ENCODE results near the gene FBRS. TPM values are rescaled to one million over a fixed set of nuclear protein-coding genes. Genes with fewer than 3 reads are reported as not detected.

The FBRS gene
- total and polyA plus RNA-seq, 2 of the 8 experiments (the other 6 are each of a cell fraction or from before 2014, with no cell fraction given) = 2.4 to 13.9 TPM

DNA sequence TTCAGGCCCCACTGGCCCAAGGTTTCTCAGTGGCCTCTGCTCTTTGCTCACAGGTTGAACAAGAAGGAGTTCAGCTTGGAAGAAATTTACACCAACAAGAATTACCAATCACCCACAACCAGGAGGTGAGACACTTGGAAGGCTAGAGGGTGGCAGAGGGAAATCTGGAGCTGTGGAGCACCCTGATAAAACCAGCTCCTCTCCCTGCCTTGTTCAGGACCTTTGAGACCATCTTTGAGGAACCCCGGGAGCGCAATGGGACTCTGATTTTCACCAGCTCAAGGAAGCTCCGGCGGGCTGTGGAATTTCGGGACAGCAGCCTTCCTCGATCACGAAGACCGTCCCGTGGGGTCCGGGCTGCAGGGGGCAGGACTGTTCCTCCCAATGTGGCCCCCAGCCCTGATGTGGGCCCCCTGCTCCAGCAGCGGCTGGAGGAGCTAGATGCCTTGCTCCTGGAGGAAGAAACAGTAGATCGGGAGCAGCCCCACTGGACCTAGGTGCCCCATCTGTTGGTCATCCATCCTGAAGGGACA lies 2.4 kb upstream of the FBRS start:
- Histone ChIP-seq H3K79me1 (ENCODE audit: low read depth, low read length) (0 out of 2 replicates have a peak, but pooled peaks cover 2% of the 10 kb centered on the region), H2AFZ (ENCODE audit: low read length) (no peak overlapping the region), H3K56ac (replicated peaks; ENCODE audit: insufficient read length, low read depth, low read length) (no peak overlapping the region), H4K91ac (replicated peaks; ENCODE audit: insufficient read length, low read length) (no peak overlapping the region), H2BK120ac (replicated peaks; ENCODE audit: low read depth, low read length) (no peak overlapping the region), H3K4ac (replicated peaks; ENCODE audit: insufficient read length, low read depth, low read length) (no peak overlapping the region), H3K9ac (replicated peaks in 1 of 4; ENCODE audit: extremely low read depth in 1 of 4, low read depth in 3 of 4, low read length in 3 of 4) (no peak overlapping the region), H4K8ac (ENCODE audit: extremely low read depth, insufficient read depth, low read length) (no peak overlapping the region), H3K4me3 (ENCODE audit: extremely low read depth in 1 of 4, insufficient read depth in 2 of 4, low read depth in 3 of 4, low read length in 4 of 4) (no peak overlapping the region), H4K5ac (ENCODE audit: insufficient read length, low read depth, low read length) (no peak overlapping the region), H3K23me2 (ENCODE audit: low read depth, low read length) (peaks cover 14% of the 10 kb centered on the region; the same call in 1 of the 2 replicates), H2BK5ac (ENCODE audit: low read depth, low read length) (no peak overlapping the region), H4K20me1 (replicated peaks in 1 of 2; ENCODE audit: control insufficient read depth in 1 of 2, insufficient read depth in 2 of 2, low read length in 2 of 2) (peaks cover 9 to 11% of the 10 kb centered on the region in 2 experiments), H3K36me3 (ENCODE audit: control insufficient read depth in 2 of 4, insufficient read depth in 4 of 4, low read length in 3 of 4) (no peaks in the 10 kb centered on the region; a peak in 1 of 8 replicates), H2BK12ac (ENCODE audit: low read depth, low read length) (no peak overlapping the region), H3K9me3 (ENCODE audit: insufficient read depth in 2 of 2, low read depth in 1 of 2, low read length in 1 of 2) (no peaks in the 10 kb centered on the region), H2BK20ac (ENCODE audit: low read length) (no peak overlapping the region), H3K79me2 (ENCODE audit: control insufficient read depth in 1 of 2, insufficient read depth in 2 of 2, low read length in 2 of 2) (no peaks in the 10 kb centered on the region), H3K4me1 (replicated peaks in 1 of 4; ENCODE audit: control insufficient read depth in 3 of 4, insufficient read depth in 4 of 4, low read length in 3 of 4) (peaks cover 2 to 13% (median 7%) of the 10 kb centered on the region in 4 experiments; a peak in 6 of 7 replicates), H3K23ac (ENCODE audit: insufficient read length) (no peak overlapping the region), H2AK5ac (ENCODE audit: low read depth, low read length) (no peak overlapping the region), H3K27ac (ENCODE audit: low read depth, low read length) (no peak overlapping the region), H3K4me2 (ENCODE audit: insufficient read depth in 1 of 2, low read depth in 2 of 2, low read length in 2 of 2) (no peak overlapping the region), H3K18ac (ENCODE audit: extremely low read depth, low read length) (no peak overlapping the region), H3K27me3 (replicated peaks in 1 of 4; ENCODE audit: control insufficient read depth in 3 of 4, extremely low read depth in 1 of 4, insufficient read depth in 3 of 4, low read length in 3 of 4) (peaks cover 2 to 29% (median 22%) of the 10 kb centered on the region in 4 experiments), H2BK15ac (ENCODE audit: low read length) (no peak overlapping the region), H3K14ac (ENCODE audit: insufficient read length) (no peak overlapping the region)
- TF ChIP-seq HDAC6 (IDR thresholded peaks at IDR 0.05; ENCODE audit: low read depth, low read length) (no peak), JUND (IDR thresholded peaks at IDR 0.05; ENCODE audit: low read length) (no peak), BACH1 (IDR thresholded peaks at IDR 0.05; ENCODE audit: low read length) (no peak), SP2 (IDR thresholded peaks at IDR 0.05; ENCODE audit: low read length) (no peak), RXRA (IDR thresholded peaks at IDR 0.05; ENCODE audit: insufficient read depth, low read depth, low read length) (no peak), HDAC2 (IDR thresholded peaks at IDR 0.05; ENCODE audit: borderline replicate concordance in 1 of 2, low read depth in 2 of 2, low read length in 2 of 2) (no peak), PHF8 (conservative IDR thresholded peaks at IDR 0.05; ENCODE audit: low read depth, low read length) (no peak), KDM1A (IDR thresholded peaks at IDR 0.05; ENCODE audit: borderline replicate concordance, low read length) (no peak), KDM5A (IDR thresholded peaks at IDR 0.05; ENCODE audit: low read length) (no peak)
- FAIRE-seq (no peak), DNase-seq (ENCODE audit: low read depth in 1 of 2, low spot score in 2 of 2) (no peak)
- WGBS, 2 experiments (ENCODE audit: extremely low coverage in 1 of 2, insufficient coverage in 1 of 2, insufficient read length in 1 of 2, insufficient replicate concordance in 2 of 2, low coverage in 1 of 2, low lambda C conversion rate in 2 of 2, missing lambda C conversion rate in 1 of 2) = 92% methylated on average over 12 of the region's 12 CpGs; no CpG with 5 or more reads in 1 of the 2 experiments
- ChIA-PET POLR2A (ENCODE audit: partially characterized antibody) (interaction anchor here (0.6 to 1.3 kb wide), 2 partner anchors 19 to 226 kb away, joined by 3 to 4 read pairs; partner anchors contain the start of gene DCTPP1), CTCF (ENCODE audit: partially characterized antibody) (interaction anchor here (1.0 to 8.2 kb wide), 6 partner anchors 13 to 564 kb away, joined by 3 to 48 read pairs (median 3); partner anchors contain the start of gene TBX6)
